BJ (cell line): ENCODE measurements around the gene TOMM40. TPM values are rescaled to one million over a fixed set of nuclear protein-coding genes. Genes with fewer than 3 reads are reported as not detected.
"Not testable (repeated sequence)": the region's sequence is repeated elsewhere in the genome, so short reads cannot be mapped to it uniquely, and the experiment has no call there.

ENCODE experiments used
- CTCF ChIA-PET: fragments of 350-600 bp; formaldehyde crosslinking; extraction: SDS; loops from one replicate; lab custom pipeline; 2021; ENCODE audit warnings: antibody characterized with exemption, inconsistent platforms; lab: Yijun Ruan, JAX
- POLR2A ChIA-PET: fragments of 300-600 bp; sonication (Branson Sonifier 250); formaldehyde crosslinking; extraction: SDS; loops from one replicate; lab custom pipeline; 2021; ENCODE audit warnings: antibody characterized with exemption; lab: Charles Lee
- DNase-seq: peaks from one replicate; pipeline ENCODE4 v3.0.0-alpha.2; 2011; ENCODE audit warnings: low read depth
- H3K27me3 ChIP-seq: 2 replicates; pipeline ENCODE4 v1.6.0; 2011; ENCODE audit warnings: low read length; ENCODE audit not compliant: control insufficient read depth, insufficient read depth
- H3K36me3 ChIP-seq: 2 replicates; pipeline ENCODE4 v1.5.1; 2011; ENCODE audit warnings: low read length; ENCODE audit not compliant: control insufficient read depth, insufficient read depth
- H3K4me3 ChIP-seq: 2 replicates; pipeline ENCODE4 v1.5.1; 2011; ENCODE audit warnings: low read depth, mild to moderate bottlenecking, control low read depth, low read length
- polyA plus RNA-seq: library from polyadenylated mRNA; depleted of rRNA; stranded (reverse); fragments of >200 nt; gene quantifications from 2 replicates; pipeline ENCODE4 v1.2.3, GENCODE V29; 2011
- TF ChIP-seq, protein P1 (sequence below): IDR thresholded peaks from 2 replicates; pipeline ENCODE4 v1.5.1; 2011; ENCODE audit warnings: low read depth, mild to moderate bottlenecking, control low read depth, inconsistent platforms, low read length, moderate library complexity; ENCODE audit not compliant: insufficient read depth

TOMM40 gene
- polyA plus RNA-seq, 1 experiment, result 46.8 TPM

DNA sequence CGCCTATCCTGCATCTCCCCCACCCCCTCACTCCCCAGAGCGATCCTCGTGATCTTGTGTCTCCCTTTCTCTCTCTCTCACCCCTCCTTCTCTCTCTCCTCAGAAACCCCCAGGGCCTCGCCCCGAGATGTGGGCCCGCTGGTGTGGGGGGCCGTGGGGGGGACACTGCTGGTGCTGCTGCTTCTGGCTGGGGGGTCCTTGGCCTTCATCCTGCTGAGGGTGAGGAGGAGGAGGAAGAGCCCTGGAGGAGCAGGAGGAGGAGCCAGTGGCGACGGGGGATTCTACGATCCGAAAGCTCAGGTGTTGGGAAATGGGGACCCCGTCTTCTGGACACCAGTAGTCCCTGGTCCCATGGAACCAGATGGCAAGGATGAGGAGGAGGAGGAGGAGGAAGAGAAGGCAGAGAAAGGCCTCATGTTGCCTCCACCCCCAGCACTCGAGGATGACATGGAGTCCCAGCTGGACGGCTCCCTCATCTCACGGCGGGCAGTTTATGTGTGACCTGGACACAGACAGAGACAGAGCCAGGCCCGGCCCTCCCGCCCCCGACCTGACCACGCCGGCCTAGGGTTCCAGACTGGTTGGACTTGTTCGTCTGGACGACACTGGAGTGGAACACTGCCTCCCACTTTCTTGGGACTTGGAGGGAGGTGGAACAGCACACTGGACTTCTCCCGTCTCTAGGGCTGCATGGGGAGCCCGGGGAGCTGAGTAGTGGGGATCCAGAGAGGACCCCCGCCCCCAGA is 12.8 kb upstream of the TOMM40 start:
- CTCF ChIA-PET, result no interaction called here
- H3K4me3 ChIP-seq, result no peak overlapping the region
- TF ChIP-seq, protein P1, sequence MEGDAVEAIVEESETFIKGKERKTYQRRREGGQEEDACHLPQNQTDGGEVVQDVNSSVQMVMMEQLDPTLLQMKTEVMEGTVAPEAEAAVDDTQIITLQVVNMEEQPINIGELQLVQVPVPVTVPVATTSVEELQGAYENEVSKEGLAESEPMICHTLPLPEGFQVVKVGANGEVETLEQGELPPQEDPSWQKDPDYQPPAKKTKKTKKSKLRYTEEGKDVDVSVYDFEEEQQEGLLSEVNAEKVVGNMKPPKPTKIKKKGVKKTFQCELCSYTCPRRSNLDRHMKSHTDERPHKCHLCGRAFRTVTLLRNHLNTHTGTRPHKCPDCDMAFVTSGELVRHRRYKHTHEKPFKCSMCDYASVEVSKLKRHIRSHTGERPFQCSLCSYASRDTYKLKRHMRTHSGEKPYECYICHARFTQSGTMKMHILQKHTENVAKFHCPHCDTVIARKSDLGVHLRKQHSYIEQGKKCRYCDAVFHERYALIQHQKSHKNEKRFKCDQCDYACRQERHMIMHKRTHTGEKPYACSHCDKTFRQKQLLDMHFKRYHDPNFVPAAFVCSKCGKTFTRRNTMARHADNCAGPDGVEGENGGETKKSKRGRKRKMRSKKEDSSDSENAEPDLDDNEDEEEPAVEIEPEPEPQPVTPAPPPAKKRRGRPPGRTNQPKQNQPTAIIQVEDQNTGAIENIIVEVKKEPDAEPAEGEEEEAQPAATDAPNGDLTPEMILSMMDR, result no peak
- H3K27me3 ChIP-seq, result no peaks in the 10 kb centered on the region
- no peak for DNase-seq
- peaks cover 40% of the 10 kb centered on the region for H3K36me3 ChIP-seq
- POLR2A ChIA-PET, result no interaction called here

- DNase-seq, result no peak
- TF ChIP-seq, protein P1, result no peak
- H3K27me3 ChIP-seq, result no peaks in the 10 kb centered on the region
- no peak overlapping the region for H3K4me3 ChIP-seq
- POLR2A ChIA-PET, result no interaction called here
- CTCF ChIA-PET, result no interaction called here
- peaks cover 31% of the 10 kb centered on the region for H3K36me3 ChIP-seq
These were observed 11.6 kb upstream of the TOMM40 start for GRCh38 chr19:44879309-44880065.

GRCh38 chr19:44882063-44882462 is 9.0 kb upstream of the TOMM40 start:
- no peaks in the 10 kb centered on the region for H3K27me3 ChIP-seq

DNA sequence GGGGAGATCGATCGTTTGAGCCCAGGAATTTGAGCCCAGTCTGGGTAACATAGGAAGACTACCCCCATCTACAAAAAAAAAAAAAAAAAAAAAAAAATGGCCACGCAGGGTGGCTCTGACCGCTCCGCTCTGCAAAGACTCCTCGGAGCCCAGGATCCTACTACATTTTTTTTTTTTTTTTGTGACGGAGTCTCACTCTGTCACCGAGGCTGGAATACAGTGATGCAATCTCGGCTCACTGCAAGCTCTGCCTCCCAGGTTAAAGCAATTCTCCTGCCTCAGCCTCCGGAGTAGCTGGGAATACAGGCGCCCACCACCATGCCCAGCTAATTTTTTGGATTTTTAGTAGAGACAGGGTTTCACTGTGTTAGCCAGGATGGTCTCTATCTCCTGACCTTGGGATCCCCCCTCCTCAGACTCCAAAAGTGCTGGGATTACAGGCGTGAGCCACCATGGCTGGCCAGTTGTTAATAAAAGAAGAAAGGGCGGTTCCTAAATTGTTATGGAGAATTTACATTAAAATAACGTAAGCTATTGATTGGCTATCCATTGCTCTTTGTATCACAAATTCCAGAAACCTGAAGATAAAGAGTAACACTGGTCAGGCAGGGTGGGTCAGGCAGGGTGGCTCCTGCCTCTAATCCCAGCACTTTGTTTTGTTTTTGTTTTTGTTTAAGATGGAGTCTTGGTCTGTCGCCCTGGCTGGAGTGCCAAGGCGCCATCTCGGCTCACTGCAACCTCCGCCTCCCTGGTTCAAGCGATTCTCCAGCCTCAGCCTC is 8.2 kb upstream of the TOMM40 start:
- POLR2A ChIA-PET, result not testable (repeated sequence)

More at GRCh38 chr19:44882063-44882462, 9.0 kb upstream of the TOMM40 start:
- no peak for DNase-seq
- ChIA-PET CTCF (no interaction called here), POLR2A (no interaction called here)
- peaks cover 26% of the 10 kb centered on the region for H3K36me3 ChIP-seq
- H3K4me3 ChIP-seq, result no peak overlapping the region
- TF ChIP-seq, protein P1, result no peak

DNA sequence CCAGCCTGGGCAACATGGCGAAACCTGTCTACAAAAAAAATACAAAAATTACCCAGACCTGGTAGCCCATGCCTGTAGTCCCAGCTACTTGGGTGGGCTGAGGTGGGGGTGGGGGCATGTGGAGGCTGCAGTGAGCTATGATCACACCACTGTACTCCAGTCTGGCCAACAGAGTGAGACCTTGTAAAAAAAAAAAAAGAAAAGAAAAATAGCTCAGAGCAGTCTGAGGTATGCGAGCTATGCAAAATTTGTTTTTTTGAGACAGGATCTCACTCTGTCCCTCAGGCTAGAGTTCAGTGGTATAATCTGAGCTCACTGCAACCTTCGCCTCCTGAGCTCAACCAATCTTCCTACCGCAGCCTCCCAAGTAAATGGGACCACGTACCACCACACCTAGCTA is 7.1 kb upstream of the TOMM40 start:
- H3K4me3 ChIP-seq, result no peak overlapping the region
- ChIA-PET POLR2A (interaction anchor here (0.6 kb wide), 1 partner anchor 746 kb away, joined by 4 read pairs; no protein-coding TSS in a partner anchor), CTCF (no interaction called here)
- H3K27me3 ChIP-seq, result no peaks in the 10 kb centered on the region
- no peak for DNase-seq
- TF ChIP-seq, protein P1, result no peak
- H3K36me3 ChIP-seq, result peaks cover 24% of the 10 kb centered on the region

More for the DNA sequence above, 8.2 kb upstream of the TOMM40 start:
- CTCF ChIA-PET, DNase-seq, H3K4me3 ChIP-seq, H3K27me3 ChIP-seq: not testable (repeated sequence)
- peaks cover 23% of the 10 kb centered on the region for H3K36me3 ChIP-seq
